GM19455 (cell line): ENCODE results near the gene CASQ2.

Experiments
- ATAC-seq: cut with Tn5 transposase; IDR thresholded peaks from one replicate; pipeline ENCODE4 v1.9.1; 2021; ENCODE audit not compliant: unreplicated experiment

CASQ2 gene

DNA sequence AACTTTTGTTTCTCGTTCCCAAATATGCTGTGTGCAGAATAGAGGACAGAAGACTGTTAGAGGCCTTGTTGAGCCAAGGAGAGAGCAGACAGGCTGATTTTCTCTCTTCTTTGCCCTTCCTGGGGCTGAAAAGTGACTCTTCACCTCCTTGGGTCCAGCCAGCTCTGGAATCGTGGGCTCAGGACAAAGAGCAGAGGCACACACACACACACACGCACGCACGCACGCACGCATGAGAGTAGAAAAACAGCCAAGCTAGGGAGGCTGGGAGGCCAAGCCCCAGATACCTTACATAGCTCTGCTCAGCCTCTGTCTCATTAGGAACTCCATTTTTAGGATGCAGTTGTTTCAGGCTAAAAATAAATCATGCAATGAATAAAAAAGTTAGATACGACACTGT lies at the start of gene CASQ2:
TSS of gene CASQ2 (minus strand) at position 166 of the 400 bp plus-strand sequence. CDS start 173 bp downstream, outside the sequence.
- no peak for ATAC-seq

DNA sequence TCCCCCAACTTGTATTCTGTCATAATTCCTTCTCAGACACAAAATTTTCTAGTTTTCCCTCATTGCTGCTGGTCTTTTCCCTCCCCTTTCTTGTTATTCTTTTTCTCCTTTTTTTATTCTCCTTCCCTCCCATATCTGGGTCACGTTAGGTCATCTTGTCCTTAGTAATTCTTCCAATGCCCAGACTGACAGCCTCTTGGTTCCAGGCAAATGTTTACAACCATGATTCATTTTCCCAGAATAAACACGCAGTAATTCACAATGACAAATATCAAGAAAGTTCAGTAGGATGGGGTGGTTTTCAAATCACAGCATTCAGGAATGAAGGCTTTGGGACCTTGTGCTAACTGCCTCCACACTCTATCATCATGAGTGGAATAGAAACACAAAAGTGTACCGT lies 47.2 kb upstream of the CASQ2 start:
- no peak for ATAC-seq

DNA sequence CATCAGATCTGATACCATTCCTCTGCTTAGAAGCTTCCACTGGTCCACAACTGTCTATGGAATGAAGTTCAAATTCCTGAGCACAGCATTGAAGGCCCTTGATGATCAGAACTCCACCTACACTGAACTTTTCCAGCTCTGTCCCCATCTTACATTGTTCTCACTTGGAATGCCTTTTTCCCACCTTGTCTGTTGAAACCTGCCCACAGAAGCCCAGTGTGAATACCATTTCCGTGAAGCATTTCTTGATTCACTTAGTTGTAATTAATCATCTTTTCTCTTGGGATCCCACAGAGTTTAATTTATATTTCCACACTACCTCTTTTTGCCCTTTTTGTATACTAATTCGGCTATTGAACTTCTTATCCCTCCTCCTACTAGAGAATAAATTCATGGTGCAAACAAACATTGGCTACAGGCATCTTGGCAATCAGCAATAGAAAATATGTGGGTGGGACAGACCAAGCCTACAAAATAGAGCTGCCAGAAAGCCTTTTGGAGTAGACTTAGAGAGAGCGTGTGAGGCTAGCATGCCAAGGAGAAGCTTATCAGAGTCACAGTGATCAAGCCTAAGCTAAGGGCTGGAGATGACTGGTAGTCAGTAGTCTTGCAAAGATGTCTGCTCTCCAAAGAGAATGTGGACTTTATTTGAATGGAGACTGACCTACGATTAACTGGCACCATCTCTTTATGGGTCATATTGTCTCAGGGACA lies 46.3 kb upstream of the CASQ2 start:
- no peak for ATAC-seq

DNA sequence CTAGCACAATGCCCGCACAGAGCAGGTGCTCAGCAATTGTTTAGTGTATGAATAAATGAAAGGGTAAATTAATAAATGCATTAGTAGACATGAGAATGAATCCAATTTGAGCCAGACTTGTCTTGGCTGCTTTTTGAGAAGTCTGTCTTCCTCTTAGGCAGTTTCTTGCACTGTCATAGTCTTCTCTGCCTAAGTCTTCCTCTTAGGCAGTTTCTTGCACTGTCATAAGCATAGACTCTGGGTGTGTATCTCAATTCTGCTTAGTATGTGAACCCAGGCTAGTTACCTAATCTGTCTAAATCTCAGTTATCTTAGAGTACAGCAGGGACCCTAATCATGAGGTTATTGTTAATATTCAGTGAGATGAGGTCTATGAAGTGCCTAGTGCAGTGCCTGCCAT lies 45.2 kb upstream of the CASQ2 start:
- ATAC-seq, result no peak

DNA sequence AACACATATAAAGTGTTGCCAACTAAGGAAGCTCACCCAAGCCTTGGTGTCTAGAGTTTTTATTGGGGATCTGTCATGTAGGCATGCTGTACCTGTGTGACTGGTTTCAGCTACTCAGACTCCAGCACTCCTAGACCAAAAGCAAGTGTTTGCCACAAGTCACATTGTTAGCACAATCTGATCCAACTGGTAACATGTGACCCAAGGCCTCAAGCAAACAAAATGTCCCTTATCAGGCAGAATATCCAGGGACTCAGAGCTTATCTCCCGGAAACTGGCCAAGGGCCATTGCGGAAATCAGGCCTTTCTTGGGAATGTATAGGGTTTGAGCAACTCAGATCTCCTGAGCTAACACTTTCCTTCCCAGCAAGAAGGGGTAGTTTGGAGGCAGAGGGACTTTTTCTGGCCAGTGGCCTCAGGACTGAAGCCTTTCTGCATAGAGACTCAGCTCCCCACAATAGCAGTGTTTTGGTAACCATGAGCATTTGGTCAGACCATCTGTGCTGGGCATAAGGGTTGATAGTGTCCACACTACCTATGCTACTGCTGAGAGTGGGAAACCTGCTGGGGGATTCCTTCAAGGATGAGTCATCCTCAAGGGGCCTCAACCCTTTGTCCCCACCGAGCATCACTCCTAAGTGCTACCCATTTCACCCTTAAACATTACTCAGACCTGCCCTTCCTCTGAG lies 42.8 kb upstream of the CASQ2 start:
- no peak for ATAC-seq

DNA sequence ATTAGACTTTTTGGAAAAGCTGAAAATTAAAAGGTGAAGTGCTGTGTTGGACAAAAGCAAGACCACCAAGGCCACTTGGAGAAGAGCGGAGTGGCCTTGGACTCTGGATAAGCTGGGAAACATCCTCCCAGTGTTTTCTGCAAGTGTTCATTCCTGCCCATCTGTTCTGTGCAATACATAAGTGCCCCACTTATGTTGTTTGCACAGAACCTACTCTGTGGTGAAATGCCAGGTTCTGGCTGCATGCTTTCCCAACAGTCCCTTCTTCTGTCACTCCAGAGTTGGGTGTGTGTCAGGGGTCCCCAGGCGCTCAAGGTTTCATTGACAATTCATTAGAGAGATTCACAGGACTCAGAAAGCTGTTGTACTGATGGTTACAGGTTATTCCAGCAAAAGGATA lies 42.1 kb upstream of the CASQ2 start:
- no peak for ATAC-seq

DNA sequence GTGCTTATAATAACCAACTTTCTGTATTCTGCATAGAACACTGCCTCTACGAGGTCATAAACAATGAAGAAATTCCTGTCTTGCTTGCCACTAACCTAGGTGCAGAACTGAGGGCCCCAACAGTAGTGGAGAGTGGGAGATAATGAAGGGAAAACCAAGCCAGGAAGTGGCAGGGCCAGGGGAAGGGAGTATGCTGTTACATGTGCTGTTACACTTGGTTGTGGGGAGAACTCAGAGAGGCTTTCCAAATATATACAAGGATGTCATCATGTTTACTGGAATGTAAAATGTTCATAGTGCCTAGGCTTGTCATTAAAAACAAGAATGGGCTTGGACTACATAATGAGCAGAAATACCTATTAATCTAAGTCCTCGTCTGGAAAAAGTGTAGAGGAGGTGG lies 41.3 kb upstream of the CASQ2 start:
- ATAC-seq, result no peak

DNA sequence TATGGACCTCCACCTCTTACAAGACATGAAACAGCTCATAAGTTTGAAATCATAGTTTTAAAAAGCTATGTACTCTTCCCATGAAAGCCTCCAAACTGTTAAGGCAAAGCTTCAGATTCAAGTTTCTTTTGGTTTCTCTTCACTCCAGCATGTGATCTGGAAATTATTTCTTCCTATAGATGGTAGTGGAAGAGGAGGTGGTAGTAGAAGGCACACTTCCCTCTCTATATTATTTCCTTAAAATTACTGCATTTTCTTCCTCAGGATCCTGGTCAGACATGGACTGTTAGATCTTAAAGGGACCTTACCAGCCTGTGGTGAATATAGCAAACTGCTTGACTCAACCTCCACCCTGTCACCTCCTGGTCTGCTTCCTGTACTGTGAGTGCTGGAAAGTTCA lies 40.6 kb upstream of the CASQ2 start:
- ATAC-seq, result no peak

DNA sequence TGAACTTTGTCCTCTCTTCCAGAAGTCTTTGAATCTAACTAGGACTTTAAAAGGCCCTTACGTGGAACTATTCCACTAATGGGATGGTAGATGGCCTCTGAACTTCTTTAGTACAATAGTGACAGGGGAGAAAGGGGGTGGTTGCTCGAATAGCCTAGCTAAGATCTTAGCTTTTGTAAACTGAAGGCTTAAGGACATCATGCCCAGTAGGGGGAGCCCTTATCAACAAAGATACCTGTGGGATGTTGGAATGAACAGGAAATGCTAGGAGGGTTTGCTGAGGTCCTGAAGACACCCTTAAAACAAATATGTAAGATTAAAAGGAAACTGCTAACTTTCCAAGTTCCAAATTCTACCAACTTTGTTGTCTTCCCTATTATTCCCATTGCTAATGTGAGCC lies 39.2 kb upstream of the CASQ2 start:
- no peak for ATAC-seq

DNA sequence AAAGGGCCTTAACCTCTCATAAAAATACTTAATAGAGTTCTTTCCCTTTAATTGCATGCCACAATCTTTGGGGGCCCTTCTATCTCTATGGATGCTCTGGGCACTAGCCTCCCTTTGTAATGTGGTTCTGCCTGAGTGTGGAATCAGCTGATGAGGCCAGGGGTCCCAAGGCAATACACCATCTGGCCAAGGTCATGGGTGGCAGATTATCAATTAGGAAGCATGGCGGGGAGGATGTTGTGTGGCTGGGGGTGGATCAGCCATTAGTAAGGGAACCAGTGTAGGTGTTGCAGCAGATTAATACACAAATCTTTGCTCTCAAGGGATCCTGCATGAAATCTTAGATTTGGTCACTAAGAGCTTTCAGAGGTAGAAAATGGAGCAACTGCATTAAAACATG lies 37.1 kb upstream of the CASQ2 start:
- ATAC-seq, result no peak

DNA sequence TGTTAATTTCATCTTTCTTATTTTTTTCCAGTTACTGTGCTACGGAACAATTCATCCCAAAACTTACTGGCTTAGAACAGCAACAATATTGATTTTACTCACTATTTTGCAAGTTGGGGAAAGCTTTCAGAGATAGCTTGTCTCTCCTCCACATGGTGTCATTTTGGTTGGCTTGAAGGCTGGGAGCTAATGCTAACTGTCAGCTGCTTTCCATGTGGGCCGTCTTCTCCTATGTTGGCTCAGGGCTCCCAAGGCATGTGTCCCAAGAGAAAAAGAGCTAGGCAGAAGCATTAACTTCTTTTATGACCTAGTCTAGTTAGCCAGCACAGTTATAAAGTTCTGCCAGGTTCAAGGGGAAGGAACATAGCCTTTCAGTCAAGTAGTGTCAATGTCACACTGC lies 33.9 kb upstream of the CASQ2 start:
- no peak for ATAC-seq

DNA sequence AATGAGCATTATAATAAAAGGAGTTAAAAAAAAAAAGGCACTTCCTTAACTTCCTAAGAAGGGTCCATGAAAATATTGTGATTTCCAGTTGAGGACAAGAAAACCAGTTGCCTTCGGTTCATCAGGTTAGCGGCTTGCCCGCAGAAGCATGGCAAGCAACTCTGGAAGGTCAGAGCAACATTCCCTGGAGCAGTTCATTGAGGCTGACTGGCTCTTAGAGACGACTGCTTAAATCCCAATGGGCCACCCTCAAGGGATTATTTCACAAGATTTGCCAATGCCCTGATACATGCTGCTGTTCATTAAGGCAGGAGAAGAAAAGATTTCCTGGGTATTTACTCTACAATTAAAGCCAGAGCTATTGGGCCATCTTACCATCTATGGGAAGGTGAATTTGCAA lies 29.0 kb upstream of the CASQ2 start:
- ATAC-seq, result no peak

DNA sequence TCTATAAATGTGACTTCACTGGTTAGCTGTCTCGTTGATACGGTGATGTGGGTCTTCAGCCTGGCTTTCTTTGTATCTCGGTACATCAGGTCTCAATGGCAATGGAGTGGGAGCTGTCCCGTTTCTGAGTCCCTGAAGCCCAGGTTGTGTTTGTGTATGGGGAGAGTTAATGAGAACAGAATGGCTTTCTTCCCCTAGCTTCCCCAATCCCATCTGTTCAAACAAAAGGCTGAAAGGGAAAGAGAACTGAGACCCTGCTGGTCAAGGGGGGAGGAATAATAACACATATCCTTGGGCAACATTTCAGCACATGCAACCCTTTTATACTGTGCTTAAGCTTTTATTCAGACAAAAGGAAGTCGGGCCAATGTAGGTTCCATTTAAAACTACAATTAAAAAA lies 28.4 kb upstream of the CASQ2 start:
- ATAC-seq, result no peak

DNA sequence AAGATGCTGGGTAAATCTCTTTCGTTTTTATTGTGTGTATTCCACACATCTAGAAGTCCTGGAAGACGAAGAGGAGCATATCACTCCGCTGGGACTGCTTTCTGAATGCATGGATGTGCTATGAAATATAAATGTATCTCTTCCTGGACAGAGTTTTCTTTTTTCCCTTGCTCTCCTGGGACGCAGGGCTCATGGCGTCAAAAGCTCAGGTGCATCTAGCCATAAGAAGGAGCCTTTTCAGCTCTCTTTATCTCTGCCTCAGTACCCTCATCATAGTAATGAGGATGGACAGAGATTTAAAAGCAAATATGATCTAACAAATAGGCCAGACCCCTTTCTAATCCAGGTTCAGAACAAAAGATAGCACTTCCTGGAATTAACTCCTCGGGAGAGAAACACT lies 27.5 kb upstream of the CASQ2 start:
- ATAC-seq, result no peak

DNA sequence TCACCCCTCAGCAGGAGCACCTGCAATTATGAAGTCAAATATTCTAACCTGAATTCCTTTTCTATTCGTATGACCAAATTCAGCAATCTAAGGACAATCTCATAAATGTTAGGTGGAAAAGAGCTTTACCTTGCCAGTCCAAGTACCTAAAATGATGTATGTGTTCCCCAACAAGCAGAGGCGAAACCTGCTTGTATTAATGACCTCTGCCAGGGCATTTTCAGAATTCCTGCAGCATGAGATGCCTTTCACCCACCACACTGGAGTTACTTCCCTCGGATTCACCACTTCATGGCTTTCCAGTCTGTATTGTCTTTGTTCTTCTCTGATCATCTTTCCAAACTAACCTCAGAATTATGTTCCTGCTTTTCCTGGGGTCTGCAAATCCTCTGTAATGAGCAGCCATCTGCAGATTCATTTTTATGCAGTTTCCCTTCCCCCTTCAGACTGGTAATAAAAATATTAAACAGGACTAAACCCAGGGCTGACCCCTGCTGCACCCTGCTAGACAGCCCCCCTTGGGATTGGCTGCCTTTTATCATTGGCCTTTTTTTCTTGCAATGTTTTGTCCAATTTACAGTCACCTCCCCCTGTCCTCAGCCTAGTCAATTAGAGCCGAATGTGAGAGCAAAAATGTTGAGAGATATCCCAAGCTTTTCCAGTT lies 26.6 kb upstream of the CASQ2 start:
- ATAC-seq, result no peak

DNA sequence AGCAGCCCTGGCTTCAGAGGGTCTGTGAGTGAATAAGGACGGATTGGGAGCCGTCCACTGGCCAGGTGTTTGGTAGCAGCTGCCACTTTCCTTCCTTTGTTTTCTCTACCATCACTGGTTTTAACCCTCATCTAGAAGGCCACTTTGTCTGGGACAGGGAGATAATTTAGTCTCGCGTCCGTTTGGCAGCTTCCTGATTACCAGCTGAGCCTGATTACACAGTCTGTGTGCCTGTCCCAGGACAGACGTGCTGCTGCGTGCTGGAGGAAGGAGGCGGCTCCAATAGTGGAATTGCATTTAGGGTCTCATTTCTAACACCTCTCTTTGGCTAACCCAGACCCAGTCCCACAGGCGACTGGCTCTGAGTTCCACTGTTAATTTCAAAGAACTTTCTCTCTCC lies 24.6 kb upstream of the CASQ2 start:
- ATAC-seq, result no peak

DNA sequence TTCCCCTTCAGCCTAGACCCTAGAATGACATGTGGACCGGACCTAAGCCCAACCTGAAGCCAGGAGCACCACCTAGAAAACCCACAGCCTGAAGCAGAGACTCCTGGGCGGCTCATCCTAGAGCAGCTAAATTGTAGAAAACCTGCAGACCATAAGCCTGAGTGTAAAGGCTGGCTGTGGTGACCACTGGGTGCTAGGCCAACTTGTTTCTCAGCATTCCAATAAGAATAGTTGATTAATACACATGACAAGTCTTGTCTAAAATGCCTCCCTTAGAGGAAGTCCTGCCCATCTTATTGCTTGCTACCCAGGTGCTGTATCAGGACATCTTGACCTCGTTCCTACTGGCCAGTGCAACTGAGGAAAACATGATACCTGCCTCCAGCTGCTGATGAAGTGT lies 23.3 kb upstream of the CASQ2 start:
- no peak for ATAC-seq

DNA sequence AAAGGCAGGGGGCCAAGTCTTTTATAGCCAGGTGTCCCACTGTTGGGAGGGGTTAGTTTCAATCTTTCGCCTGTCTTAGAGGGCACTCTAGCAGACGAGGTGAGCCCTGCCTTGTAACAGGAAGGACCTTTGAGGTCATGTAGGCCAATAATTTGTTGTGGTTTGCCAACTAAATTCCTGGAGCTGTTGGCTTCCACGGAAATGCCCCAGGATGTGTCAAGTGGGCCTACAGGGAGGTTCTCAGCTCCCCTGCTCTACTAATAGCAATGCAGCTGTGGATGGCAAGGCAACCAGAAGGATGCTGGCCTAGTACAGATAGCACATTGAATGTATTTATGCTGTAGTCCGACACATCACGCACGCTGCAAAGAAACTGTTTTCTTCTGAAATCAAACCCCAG lies 22.3 kb upstream of the CASQ2 start:
- no peak for ATAC-seq

DNA sequence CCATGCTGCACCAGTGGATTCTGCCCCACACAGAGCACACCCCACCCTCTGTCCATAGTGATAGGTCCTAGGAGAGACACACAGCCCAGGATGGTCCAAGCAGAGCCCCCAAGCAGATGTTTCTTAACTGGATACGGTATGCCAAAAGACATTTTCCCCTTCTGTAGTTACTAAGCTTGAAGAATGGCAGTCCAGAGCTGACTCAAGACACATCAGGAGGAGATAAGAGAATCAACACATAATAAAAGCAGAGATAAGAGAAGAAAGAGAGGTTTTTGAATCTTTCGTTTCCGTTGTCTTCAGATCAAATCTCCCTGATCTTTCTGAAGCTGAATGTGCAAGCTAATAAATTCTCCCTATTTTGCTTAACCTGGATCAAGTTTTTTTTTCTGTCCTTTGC lies 21.8 kb upstream of the CASQ2 start:
- ATAC-seq, result no peak

DNA sequence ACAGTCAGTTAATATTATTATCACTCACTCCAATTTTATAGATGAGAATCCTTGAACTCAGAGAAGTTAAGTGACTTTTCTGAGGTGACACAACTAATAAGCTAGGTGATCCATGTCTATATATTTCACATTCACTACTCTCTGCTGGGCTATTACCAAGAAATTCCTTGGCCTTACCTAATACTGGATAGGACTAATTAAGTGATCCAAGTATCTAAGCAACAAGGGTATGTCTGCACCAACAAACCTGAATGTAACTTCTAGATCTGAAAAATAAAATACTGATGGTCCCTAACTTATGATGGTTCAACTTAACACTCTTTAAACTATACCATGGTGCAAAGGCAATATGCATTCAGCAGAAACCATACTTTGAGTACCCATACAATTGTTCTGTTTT lies 14.8 kb upstream of the CASQ2 start:
- no peak for ATAC-seq

DNA sequence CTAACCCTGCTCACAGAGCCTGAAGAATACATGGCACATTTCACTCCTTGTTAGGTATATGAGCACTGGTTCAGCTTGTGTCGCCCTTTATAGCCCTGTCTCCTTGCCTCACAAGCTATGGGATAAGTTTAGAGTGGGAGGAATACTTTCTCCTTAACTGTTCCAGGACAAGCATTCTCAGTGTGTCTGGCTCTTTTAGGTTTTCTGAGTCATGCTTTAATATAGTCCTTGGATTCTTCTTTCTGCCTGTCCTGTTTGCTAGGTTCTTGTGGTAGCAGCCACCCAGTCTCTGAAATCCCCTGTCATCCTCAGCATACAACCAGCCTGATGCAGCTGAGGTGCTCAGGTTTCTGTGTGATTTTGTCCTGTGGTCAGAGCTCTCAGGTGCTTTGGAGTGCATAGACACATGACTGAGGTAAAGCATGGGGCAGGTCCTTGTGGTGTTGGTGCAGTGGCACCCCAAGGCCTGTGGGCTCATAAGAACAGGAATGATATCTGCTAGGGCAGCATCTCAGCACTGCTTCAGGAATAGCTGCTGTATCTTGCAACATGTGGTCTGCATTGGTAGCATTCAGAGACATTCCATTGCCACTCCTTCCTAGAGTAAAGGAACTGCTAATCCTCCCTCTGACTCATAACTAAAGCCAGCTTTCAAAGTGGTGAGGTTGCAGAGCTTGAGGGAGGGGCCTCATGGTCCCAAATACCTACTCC lies 14.2 kb upstream of the CASQ2 start:
- no peak for ATAC-seq

DNA sequence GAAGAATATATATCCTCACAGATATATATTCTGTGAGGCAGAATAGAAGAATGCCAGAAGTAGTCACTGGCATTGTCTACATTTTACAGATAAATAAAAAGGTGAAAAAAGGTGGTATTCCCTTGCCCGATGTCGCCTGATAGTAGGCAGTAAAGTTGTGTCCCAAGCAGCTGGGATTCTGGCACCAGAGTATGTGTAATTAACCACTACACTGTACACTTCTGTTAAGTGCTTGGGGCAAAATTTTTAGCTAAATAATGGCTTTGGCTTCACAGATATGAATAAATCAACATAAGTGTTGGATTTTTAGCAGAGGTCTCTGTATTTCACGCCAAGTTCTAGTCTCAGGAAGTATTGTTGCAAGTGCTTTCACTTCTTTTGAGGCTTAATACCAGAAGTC lies 13.3 kb upstream of the CASQ2 start:
- no peak for ATAC-seq
